ENCODE measurements around the gene COBL.

The COBL gene

DNA sequence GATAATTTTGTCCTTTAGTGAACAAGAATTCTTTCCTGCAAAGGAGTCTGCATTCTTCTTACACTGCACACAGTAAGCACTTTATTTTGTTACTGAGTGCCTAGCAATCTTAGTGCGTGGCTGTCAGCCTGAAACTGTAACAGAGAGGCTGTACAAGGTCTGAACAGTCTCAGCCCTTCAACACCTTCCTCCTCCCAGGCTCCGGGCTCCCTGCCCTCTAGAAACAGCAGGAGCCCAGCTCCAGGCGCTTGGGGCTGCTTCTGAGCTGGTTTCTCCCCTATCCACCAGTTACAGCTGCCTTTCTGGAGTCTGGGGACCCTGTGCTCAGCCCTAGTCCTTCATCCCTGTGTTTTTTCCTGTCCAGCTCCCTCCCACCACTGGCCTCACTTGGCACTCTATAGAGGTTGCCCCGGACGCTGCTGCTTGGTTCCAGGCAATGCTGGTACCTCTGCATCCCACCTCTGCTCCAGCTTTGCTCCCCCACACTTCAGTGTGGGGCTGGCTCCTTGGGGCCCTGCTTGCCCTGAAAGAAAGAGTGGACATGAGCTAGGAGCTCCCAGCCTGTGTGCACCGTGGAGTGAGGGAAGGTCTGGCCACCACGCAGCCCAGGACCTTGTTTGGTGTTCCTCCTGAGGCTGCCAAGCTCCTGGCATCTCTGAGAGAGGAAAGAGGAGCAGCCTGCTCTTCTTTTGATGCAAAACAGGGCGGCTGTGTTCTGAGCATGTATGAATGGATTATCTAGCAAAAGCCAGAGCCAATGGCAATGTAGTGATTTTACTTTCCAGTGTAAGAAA, 282.7 kb downstream of the COBL start:
- H2AFZ ChIP-seq: no peak overlapping the region
- H3K79me2 ChIP-seq: no peaks in the 10 kb centered on the region
- H3K4me3 ChIP-seq (ENCODE audit: low read depth, low read length): no peak overlapping the region
- TF ChIP-seq, protein P1, sequence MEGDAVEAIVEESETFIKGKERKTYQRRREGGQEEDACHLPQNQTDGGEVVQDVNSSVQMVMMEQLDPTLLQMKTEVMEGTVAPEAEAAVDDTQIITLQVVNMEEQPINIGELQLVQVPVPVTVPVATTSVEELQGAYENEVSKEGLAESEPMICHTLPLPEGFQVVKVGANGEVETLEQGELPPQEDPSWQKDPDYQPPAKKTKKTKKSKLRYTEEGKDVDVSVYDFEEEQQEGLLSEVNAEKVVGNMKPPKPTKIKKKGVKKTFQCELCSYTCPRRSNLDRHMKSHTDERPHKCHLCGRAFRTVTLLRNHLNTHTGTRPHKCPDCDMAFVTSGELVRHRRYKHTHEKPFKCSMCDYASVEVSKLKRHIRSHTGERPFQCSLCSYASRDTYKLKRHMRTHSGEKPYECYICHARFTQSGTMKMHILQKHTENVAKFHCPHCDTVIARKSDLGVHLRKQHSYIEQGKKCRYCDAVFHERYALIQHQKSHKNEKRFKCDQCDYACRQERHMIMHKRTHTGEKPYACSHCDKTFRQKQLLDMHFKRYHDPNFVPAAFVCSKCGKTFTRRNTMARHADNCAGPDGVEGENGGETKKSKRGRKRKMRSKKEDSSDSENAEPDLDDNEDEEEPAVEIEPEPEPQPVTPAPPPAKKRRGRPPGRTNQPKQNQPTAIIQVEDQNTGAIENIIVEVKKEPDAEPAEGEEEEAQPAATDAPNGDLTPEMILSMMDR (IDR thresholded peaks at IDR 0.05): no peak
- no peaks in the 10 kb centered on the region for H3K4me1 ChIP-seq
- no peak overlapping the region for H3K4me2 ChIP-seq (ENCODE audit: low read length)
- no peak overlapping the region for H3K27ac ChIP-seq
- H3K36me3 ChIP-seq (ENCODE audit: control insufficient read depth, insufficient read depth, low read length): no peaks in the 10 kb centered on the region
- no peak overlapping the region for H3K9ac ChIP-seq
- H3K27me3 ChIP-seq (ENCODE audit: control insufficient read depth, insufficient read depth, low read length): no peaks in the 10 kb centered on the region
- H3K9me3 ChIP-seq (ENCODE audit: control insufficient read depth, low read length): no peaks in the 10 kb centered on the region

DNA sequence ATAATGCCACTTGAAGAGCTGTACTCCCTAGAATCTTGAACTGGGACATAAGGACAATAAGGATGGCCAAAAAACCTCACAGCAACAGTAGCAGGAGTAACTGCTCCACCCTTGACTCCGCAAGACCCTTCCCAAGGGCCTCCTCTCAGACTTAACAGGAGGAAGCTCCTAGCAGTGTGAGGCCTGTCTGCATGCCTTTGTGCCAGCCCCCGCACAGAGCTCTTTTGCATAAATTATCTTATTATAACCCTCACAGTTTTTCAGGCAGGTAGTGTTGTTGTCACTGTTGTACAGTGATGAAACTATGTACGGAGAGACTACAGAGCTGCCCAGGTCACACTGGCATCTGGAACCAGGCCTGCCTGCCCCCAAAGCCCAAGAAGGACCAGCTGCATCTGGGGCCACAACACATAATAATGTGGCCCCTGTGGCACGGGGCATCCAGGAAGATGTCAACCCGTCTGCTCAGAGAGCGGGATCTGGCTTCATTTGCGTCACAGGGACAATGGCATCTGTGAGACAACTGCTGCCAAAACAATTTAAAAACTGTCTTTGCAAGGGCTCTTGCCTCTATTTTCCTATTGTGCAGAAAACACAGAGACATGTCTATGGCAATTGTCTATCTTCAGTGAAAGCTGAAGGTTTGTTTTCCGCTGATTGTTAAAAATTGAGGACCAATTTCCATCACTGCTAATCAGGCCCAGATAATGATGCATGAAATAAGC, 284.7 kb downstream of the COBL start:
- Histone ChIP-seq H3K79me2 (no peaks in the 10 kb centered on the region), H3K4me3 (ENCODE audit: low read depth, low read length) (no peak overlapping the region), H2AFZ (no peak overlapping the region), H3K27ac (no peak overlapping the region), H3K4me1 (no peaks in the 10 kb centered on the region), H3K9me3 (ENCODE audit: control insufficient read depth, low read length) (no peaks in the 10 kb centered on the region), H3K27me3 (ENCODE audit: control insufficient read depth, insufficient read depth, low read length) (no peaks in the 10 kb centered on the region), H3K36me3 (ENCODE audit: control insufficient read depth, insufficient read depth, low read length) (no peaks in the 10 kb centered on the region), H3K4me2 (ENCODE audit: low read length) (no peak overlapping the region), H3K9ac (no peak overlapping the region)
- TF ChIP-seq, protein P1 (IDR thresholded peaks at IDR 0.05): no peak

DNA sequence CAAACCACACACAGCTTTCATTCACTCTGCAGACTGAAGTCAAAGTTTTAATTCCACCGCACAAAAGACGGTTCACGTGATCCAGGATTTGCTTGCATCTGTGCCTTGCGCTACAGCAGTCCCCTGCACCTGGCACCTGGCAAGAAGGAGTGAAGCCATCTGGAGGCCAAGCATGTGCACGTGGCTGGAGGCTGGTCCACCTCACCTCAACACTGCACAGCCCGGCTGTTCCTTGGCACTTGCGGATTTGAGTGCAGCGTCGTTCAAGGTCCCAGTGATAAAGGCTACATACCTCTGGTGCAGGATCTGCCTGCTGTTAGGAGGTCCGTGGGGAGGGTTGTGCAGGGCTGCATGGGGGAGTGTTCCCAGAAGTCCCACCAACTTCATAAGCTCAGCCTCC, 285.4 kb downstream of the COBL start:
- Histone ChIP-seq H3K27ac (no peak overlapping the region), H3K4me1 (no peaks in the 10 kb centered on the region), H2AFZ (no peak overlapping the region), H3K9me3 (ENCODE audit: control insufficient read depth, low read length) (no peaks in the 10 kb centered on the region), H3K36me3 (ENCODE audit: control insufficient read depth, insufficient read depth, low read length) (no peaks in the 10 kb centered on the region), H3K27me3 (ENCODE audit: control insufficient read depth, insufficient read depth, low read length) (no peaks in the 10 kb centered on the region), H3K4me3 (ENCODE audit: low read depth, low read length) (no peak overlapping the region), H3K4me2 (ENCODE audit: low read length) (no peak overlapping the region), H3K9ac (no peak overlapping the region), H3K79me2 (no peaks in the 10 kb centered on the region)
- TF ChIP-seq, protein P1 (IDR thresholded peaks at IDR 0.05): no peak

DNA sequence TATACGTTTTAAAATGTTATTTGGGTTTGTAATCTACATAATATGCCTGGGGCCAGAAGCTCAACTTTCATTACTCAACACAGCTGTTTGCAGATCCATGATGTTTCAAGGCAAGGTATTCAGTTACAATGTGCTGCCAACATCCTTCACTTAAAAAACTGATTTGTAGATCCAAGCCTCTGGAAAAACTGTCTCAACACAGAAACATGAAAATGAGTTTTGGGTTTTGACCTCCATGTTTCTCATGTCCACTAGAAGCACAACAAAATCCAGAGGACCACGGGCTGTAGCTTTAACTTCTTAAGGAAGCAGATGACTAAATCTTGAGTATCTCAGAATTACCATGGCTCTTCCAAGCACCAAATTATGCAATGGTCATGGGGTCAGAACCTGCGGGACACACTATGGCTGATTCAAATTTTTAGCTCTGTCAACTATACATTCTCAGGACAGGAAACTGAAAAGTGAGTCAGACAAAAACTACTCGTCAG, 286.9 kb downstream of the COBL start:
- no peak overlapping the region for H3K27ac ChIP-seq
- H3K36me3 ChIP-seq (ENCODE audit: control insufficient read depth, insufficient read depth, low read length): no peaks in the 10 kb centered on the region
- H3K4me3 ChIP-seq (ENCODE audit: low read depth, low read length): no peak overlapping the region
- no peaks in the 10 kb centered on the region for H3K4me1 ChIP-seq
- H3K9me3 ChIP-seq (ENCODE audit: control insufficient read depth, low read length): no peaks in the 10 kb centered on the region
- no peaks in the 10 kb centered on the region for H3K27me3 ChIP-seq (ENCODE audit: control insufficient read depth, insufficient read depth, low read length)
- TF ChIP-seq, protein P1 (IDR thresholded peaks at IDR 0.05): no peak
- H3K4me2 ChIP-seq (ENCODE audit: low read length): no peak overlapping the region
- no peaks in the 10 kb centered on the region for H3K79me2 ChIP-seq
- H2AFZ ChIP-seq: no peak overlapping the region
- H3K9ac ChIP-seq: no peak overlapping the region
